A549 (cell line): ENCODE measurements around the gene CEP192. TPM values are rescaled to one million over a fixed set of nuclear protein-coding genes. Genes with fewer than 3 reads are reported as not detected.
"Not testable (repeated sequence)": the region's sequence is repeated elsewhere in the genome, so short reads cannot be mapped to it uniquely, and the experiment has no call there.

Experiments
- ATAC-seq, 2 experiments: fragments of 200-7000 bp in 1 of 2; fragments of >200 bp in 1 of 2; cut with Nextera tagmentation in 1 of 2; cut with Tn5 transposase in 1 of 2; 3 replicates each; pipeline versions ENCODE4 v1.8.0 to v1.9.1; 2018 to 2020; ENCODE audit warnings: mild to moderate bottlenecking in 1 of 2, moderate library complexity in 1 of 2
- CTCF ChIA-PET: fragments of 300-600 bp; sonication (Branson Sonifier 250); formaldehyde crosslinking; extraction: SDS; loops from one replicate; lab custom pipeline; 2021; ENCODE audit warnings: antibody characterized with exemption, inconsistent platforms; lab: Yijun Ruan, JAX
- POLR2A ChIA-PET: fragments of 350-600 bp; formaldehyde crosslinking; extraction: SDS; loops from one replicate; lab custom pipeline; 2021; ENCODE audit warnings: antibody characterized with exemption, inconsistent platforms; lab: Yijun Ruan, JAX
- DNase-seq, 2 experiments: peaks; one replicate each; pipeline versions ENCODE4 v3.0.0 to v3.0.0-alpha.2; 2011 to 2016; ENCODE audit warnings: low read depth in 1 of 2, low spot score in 1 of 2
- FAIRE-seq: peaks from 2 replicates; lab custom pipeline; 2011; peaks lifted over from hg19 to GRCh38; lab: Jason Lieb, UNC
- H3K27ac ChIP-seq, 2 experiments: fragments of >200 bp; sonication (Bioruptor Twin); formaldehyde crosslinking; 3 replicates each; pipeline ENCODE4 v1.5.1; 2016 to 2017
- H3K4me1 ChIP-seq: fragments of >200 bp; sonication (Bioruptor Twin); formaldehyde crosslinking; 3 replicates; pipeline ENCODE4 v1.6.1; 2016
- H3K4me2 ChIP-seq: fragments of >200 bp; sonication (Bioruptor Twin); formaldehyde crosslinking; 3 replicates; pipeline ENCODE4 v1.6.1; 2016
- H3K4me3 ChIP-seq: fragments of >200 bp; sonication (Bioruptor Twin); formaldehyde crosslinking; 3 replicates; pipeline ENCODE4 v1.5.1; 2016
- H3K9me3 ChIP-seq: fragments of >200 bp; sonication (Bioruptor Twin); formaldehyde crosslinking; 3 replicates; pipeline ENCODE4 v1.6.1; 2016
- CEBPB ChIP-seq, 2 experiments: fragments of >200 bp in 1 of 2; sonication (Bioruptor Twin) in 1 of 2; formaldehyde crosslinking in 1 of 2; IDR thresholded peaks; 2 replicates each; pipeline ENCODE4 v1.6.1; 2012 to 2016
- CHD4 ChIP-seq: fragments of 200-600 bp; sonication (generic); IDR thresholded peaks from 2 replicates; pipeline ENCODE4 v1.6.1; 2016; ENCODE audit warnings: antibody characterized with exemption, mild to moderate bottlenecking, borderline replicate concordance
- EHMT2 ChIP-seq: fragments of 200-600 bp; sonication (generic); IDR thresholded peaks from 2 replicates; pipeline ENCODE4 v1.6.1; 2016; ENCODE audit warnings: antibody characterized with exemption, low read depth, mild to moderate bottlenecking, moderate library complexity
- EP300 ChIP-seq, 2 experiments: fragments of >200 bp; sonication (Bioruptor Twin); formaldehyde crosslinking; IDR thresholded peaks; 2 replicates in 1 of 2; 3 replicates in 1 of 2; pipeline ENCODE4 v1.6.1; 2016 to 2017
- GATA3 ChIP-seq: IDR thresholded peaks from 2 replicates; pipeline ENCODE4 v1.6.1; 2012; ENCODE audit warnings: borderline replicate concordance
- HDAC2 ChIP-seq: fragments of 200-600 bp; sonication (generic); IDR thresholded peaks from 2 replicates; pipeline ENCODE4 v1.6.1; 2016
- HEYL ChIP-seq: fragments of 250-450 bp; sonication (Bioruptor Pico); IDR thresholded peaks from 2 replicates; pipeline ENCODE4 v1.8.0; 2021; ENCODE audit warnings: mild to moderate bottlenecking, moderate library complexity
- HOXB13 ChIP-seq: fragments of 250-450 bp; sonication (Bioruptor Pico); IDR thresholded peaks from 2 replicates; pipeline ENCODE4 v1.5.0; 2020; ENCODE audit warnings: low read depth, mild to moderate bottlenecking, moderate library complexity
- JUN ChIP-seq, 2 experiments: fragments of >200 bp; sonication (Bioruptor Twin); formaldehyde crosslinking; IDR thresholded peaks; 2 replicates in 1 of 2; 3 replicates in 1 of 2; pipeline ENCODE4 v1.6.1; 2016 to 2017
- KDM1A ChIP-seq: fragments of 200-600 bp; sonication (generic); IDR thresholded peaks from 2 replicates; pipeline ENCODE4 v1.6.1; 2016; ENCODE audit warnings: low read depth, mild to moderate bottlenecking
- KDM5A ChIP-seq: fragments of 200-600 bp; sonication (generic); IDR thresholded peaks from 2 replicates; pipeline ENCODE4 v1.6.1; 2016; ENCODE audit warnings: antibody characterized with exemption, mild to moderate bottlenecking
- MAFK ChIP-seq: fragments of 450-650 bp; IDR thresholded peaks from 2 replicates; pipeline ENCODE4 v1.6.1; 2014; ENCODE audit not compliant: partially characterized antibody
- NR3C1 ChIP-seq: fragments of >200 bp; sonication (Bioruptor Twin); formaldehyde crosslinking; IDR thresholded peaks from 3 replicates; pipeline ENCODE4 v1.6.1; 2017
- POLR2AphosphoS2 ChIP-seq: conservative IDR thresholded peaks from 2 replicates; pipeline ENCODE4 v1.6.1; 2012; ENCODE audit warnings: low read length, improper control_type of control experiment, inconsistent platforms
- RARB ChIP-seq: fragments of 250-450 bp; sonication (Bioruptor Pico); IDR thresholded peaks from 2 replicates; pipeline ENCODE4 v1.8.0; 2021; ENCODE audit warnings: mild to moderate bottlenecking, moderate library complexity
- RFX5 ChIP-seq: fragments of 450-650 bp; IDR thresholded peaks from 2 replicates; pipeline ENCODE4 v1.7.1; 2014; ENCODE audit warnings: antibody characterized with exemption, mild to moderate bottlenecking, moderate library complexity
- SMC3 ChIP-seq: fragments of >200 bp; sonication (Bioruptor Twin); formaldehyde crosslinking; IDR thresholded peaks from 3 replicates; pipeline ENCODE4 v1.6.1; 2018; ENCODE audit warnings: inconsistent platforms
- SREBF2 ChIP-seq: fragments of 450-650 bp; IDR thresholded peaks from 2 replicates; pipeline ENCODE4 v1.6.1; 2014; ENCODE audit warnings: mild to moderate bottlenecking, moderate library complexity
- ZC3H11A ChIP-seq: fragments of 450-650 bp; IDR thresholded peaks from 2 replicates; pipeline ENCODE4 v1.6.1; 2014; ENCODE audit warnings: antibody characterized with exemption, mild to moderate bottlenecking
- WGBS: methylation state at CpG from one replicate; pipeline ENCODE4 v1.1.6; 2017; ENCODE audit errors: missing lambda C conversion rate; 5-methylcytosine and 5-hydroxymethylcytosine counted together
- polyA plus RNA-seq, 4 experiments: library from polyadenylated mRNA; depleted of rRNA in 3 of 4; stranded (reverse); fragments of >200 nt; fragmentation: RNase III in 1 of 4; extraction: RNeasy Plus Mini Kit Qiagen cat#74134 plus additional on column Dnase treatment in 1 of 4; gene quantifications; 2 replicates in 3 of 4; 3 replicates in 1 of 4; pipeline ENCODE4 v1.2.3, GENCODE V29; 2011 to 2017
- TF ChIP-seq, protein P1 (sequence below): fragments of 200-600 bp; sonication (generic); IDR thresholded peaks from 2 replicates; pipeline ENCODE4 v1.6.1; 2016; ENCODE audit warnings: antibody characterized with exemption, mild to moderate bottlenecking, moderate library complexity
- TF ChIP-seq, protein P2 (sequence below): fragments of 150-350 bp; IDR thresholded peaks from 2 replicates; pipeline ENCODE4 v1.6.1; 2014; ENCODE audit warnings: low read depth, mild to moderate bottlenecking, low read length
- TF ChIP-seq, protein P3 (sequence below): fragments of 450-650 bp; IDR thresholded peaks from 2 replicates; pipeline ENCODE4 v1.6.1; 2014; ENCODE audit warnings: antibody characterized with exemption
- TF ChIP-seq, protein P4 (sequence below): fragments of 250-450 bp; sonication (Bioruptor Pico); IDR thresholded peaks from 2 replicates; pipeline ENCODE4 v1.5.0; 2020; ENCODE audit warnings: low read depth, mild to moderate bottlenecking, moderate library complexity
- TF ChIP-seq, protein P5 (sequence below): fragments of >200 bp; sonication (Bioruptor Twin); formaldehyde crosslinking; IDR thresholded peaks from 3 replicates; pipeline ENCODE4 v1.6.1; 2016
- TF ChIP-seq, protein P6 (sequence below): IDR thresholded peaks from 2 replicates; pipeline ENCODE4 v1.6.1; 2012

CEP192 gene
- polyA plus RNA-seq, 2 of the 4 experiments (the other 2 are of a cell fraction) = 8.9 to 21.1 TPM

DNA sequence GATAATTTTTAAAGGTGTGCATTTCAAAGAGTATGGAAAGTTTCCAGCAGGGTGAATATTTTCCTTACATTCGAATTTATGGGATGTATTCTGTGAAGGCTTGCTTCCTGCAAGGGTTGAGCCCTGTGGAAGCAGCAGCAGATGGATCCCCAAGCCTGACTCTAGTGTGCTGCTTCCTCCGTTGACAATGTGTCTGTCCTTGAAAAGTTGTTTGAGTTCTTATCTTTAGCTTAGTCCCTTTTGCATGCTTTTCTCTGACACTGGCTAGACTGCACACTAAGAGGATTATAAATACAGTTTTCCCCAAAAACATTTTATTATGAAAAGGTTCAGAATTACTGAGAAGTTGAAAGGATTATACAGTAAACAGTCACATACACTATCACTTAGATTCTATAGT is 86.3 kb downstream of the CEP192 start (continued):
- TF ChIP-seq, protein P1, sequence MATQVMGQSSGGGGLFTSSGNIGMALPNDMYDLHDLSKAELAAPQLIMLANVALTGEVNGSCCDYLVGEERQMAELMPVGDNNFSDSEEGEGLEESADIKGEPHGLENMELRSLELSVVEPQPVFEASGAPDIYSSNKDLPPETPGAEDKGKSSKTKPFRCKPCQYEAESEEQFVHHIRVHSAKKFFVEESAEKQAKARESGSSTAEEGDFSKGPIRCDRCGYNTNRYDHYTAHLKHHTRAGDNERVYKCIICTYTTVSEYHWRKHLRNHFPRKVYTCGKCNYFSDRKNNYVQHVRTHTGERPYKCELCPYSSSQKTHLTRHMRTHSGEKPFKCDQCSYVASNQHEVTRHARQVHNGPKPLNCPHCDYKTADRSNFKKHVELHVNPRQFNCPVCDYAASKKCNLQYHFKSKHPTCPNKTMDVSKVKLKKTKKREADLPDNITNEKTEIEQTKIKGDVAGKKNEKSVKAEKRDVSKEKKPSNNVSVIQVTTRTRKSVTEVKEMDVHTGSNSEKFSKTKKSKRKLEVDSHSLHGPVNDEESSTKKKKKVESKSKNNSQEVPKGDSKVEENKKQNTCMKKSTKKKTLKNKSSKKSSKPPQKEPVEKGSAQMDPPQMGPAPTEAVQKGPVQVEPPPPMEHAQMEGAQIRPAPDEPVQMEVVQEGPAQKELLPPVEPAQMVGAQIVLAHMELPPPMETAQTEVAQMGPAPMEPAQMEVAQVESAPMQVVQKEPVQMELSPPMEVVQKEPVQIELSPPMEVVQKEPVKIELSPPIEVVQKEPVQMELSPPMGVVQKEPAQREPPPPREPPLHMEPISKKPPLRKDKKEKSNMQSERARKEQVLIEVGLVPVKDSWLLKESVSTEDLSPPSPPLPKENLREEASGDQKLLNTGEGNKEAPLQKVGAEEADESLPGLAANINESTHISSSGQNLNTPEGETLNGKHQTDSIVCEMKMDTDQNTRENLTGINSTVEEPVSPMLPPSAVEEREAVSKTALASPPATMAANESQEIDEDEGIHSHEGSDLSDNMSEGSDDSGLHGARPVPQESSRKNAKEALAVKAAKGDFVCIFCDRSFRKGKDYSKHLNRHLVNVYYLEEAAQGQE = no peak
- TF ChIP-seq KDM5A = no peak
- no peak for TF ChIP-seq ZC3H11A
- no peak for TF ChIP-seq HDAC2
- TF ChIP-seq, protein P2, sequence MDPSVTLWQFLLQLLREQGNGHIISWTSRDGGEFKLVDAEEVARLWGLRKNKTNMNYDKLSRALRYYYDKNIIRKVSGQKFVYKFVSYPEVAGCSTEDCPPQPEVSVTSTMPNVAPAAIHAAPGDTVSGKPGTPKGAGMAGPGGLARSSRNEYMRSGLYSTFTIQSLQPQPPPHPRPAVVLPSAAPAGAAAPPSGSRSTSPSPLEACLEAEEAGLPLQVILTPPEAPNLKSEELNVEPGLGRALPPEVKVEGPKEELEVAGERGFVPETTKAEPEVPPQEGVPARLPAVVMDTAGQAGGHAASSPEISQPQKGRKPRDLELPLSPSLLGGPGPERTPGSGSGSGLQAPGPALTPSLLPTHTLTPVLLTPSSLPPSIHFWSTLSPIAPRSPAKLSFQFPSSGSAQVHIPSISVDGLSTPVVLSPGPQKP = no peak
- TF ChIP-seq JUN (IDR thresholded peaks at IDR 0.05) = no peak
- no peak for TF ChIP-seq RFX5
- no peak for TF ChIP-seq POLR2AphosphoS2

DNA sequence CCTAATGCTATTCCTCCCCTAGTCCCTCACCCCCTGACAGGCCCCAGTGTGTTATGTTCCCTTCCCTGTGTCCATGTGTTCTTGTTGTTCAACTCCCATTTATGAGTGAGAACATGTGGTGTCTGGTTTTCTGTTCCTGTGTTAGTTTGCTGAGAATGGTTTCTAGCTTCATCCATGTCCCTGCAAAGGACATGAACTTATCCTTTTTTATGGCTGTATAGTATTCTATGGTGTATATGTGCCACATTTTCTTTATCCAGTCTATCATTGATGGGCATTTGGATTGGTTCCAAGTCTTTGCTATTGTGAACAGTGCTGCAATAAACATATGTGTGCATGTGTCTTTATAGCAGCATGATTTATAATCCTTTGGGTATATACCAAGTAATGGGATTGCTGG is 86.9 kb downstream of the CEP192 start:
- CTCF ChIA-PET, H3K9me3 ChIP-seq, H3K4me1 ChIP-seq, DNase-seq, H3K4me3 ChIP-seq, H3K27ac ChIP-seq, H3K4me2 ChIP-seq, POLR2A ChIA-PET, ATAC-seq, FAIRE-seq: not testable (repeated sequence)

DNA sequence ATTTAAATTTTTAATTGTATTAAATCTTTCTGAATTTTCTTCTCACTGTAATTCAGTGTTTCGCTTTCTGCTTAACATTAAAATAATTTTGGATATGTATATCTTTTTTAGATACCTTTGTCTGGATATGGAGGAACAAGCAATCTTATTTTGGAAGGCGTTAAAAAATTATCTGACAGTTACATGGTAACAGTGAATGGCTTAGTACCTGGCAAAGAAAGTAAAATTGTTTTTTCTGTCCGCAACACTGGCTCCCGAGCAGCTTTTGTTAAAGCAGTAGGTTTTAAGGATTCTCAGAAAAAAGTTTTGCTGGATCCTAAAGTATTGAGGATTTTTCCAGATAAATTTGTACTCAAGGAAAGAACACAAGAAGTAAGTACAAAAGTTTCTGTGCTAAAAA is 95.7 kb downstream of the CEP192 start:
- ATAC-seq = no peak
- POLR2A ChIA-PET = no interaction called here

More for the DNA sequence above, 95.7 kb downstream of the CEP192 start:
- no peak for TF ChIP-seq HOXB13 (CRISPR knock-in tag)
- TF ChIP-seq, protein P2 = no peak
- no peak for TF ChIP-seq NR3C1
- TF ChIP-seq GATA3 = no peak
- no peak for TF ChIP-seq CEBPB (IDR thresholded peaks at IDR 0.05)
- TF ChIP-seq, protein P3, sequence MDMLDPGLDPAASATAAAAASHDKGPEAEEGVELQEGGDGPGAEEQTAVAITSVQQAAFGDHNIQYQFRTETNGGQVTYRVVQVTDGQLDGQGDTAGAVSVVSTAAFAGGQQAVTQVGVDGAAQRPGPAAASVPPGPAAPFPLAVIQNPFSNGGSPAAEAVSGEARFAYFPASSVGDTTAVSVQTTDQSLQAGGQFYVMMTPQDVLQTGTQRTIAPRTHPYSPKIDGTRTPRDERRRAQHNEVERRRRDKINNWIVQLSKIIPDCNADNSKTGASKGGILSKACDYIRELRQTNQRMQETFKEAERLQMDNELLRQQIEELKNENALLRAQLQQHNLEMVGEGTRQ = no peak
- no peak for TF ChIP-seq HEYL (CRISPR knock-in tag)
- TF ChIP-seq EHMT2 = no peak
- no peak for TF ChIP-seq EP300 (IDR thresholded peaks at IDR 0.05)
- TF ChIP-seq CHD4 = no peak
- TF ChIP-seq KDM1A = no peak
- TF ChIP-seq, protein P4, sequence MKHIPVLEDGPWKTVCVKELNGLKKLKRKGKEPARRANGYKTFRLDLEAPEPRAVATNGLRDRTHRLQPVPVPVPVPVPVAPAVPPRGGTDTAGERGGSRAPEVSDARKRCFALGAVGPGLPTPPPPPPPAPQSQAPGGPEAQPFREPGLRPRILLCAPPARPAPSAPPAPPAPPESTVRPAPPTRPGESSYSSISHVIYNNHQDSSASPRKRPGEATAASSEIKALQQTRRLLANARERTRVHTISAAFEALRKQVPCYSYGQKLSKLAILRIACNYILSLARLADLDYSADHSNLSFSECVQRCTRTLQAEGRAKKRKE (CRISPR knock-in tag) = no peak
- no peak for TF ChIP-seq MAFK
- no peak for TF ChIP-seq SMC3
- TF ChIP-seq, protein P5, sequence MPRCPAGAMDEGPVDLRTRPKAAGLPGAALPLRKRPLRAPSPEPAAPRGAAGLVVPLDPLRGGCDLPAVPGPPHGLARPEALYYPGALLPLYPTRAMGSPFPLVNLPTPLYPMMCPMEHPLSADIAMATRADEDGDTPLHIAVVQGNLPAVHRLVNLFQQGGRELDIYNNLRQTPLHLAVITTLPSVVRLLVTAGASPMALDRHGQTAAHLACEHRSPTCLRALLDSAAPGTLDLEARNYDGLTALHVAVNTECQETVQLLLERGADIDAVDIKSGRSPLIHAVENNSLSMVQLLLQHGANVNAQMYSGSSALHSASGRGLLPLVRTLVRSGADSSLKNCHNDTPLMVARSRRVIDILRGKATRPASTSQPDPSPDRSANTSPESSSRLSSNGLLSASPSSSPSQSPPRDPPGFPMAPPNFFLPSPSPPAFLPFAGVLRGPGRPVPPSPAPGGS = no peak
- TF ChIP-seq HDAC2 = no peak
- TF ChIP-seq KDM5A = no peak
- TF ChIP-seq SREBF2 = no peak
- TF ChIP-seq, protein P6, sequence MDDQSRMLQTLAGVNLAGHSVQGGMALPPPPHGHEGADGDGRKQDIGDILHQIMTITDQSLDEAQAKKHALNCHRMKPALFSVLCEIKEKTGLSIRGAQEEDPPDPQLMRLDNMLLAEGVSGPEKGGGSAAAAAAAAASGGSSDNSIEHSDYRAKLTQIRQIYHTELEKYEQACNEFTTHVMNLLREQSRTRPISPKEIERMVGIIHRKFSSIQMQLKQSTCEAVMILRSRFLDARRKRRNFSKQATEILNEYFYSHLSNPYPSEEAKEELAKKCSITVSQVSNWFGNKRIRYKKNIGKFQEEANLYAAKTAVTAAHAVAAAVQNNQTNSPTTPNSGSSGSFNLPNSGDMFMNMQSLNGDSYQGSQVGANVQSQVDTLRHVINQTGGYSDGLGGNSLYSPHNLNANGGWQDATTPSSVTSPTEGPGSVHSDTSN = no peak
- no peak for TF ChIP-seq RARB (CRISPR knock-in tag)
- Histone ChIP-seq H3K4me2 (no peak overlapping the region), H3K27ac (no peak overlapping the region), H3K9me3 (no peaks in the 10 kb centered on the region), H3K4me1 (no peaks in the 10 kb centered on the region), H3K4me3 (no peak overlapping the region)
- DNase-seq = no peak
- WGBS = 95% methylated on average over 4 of the region's 4 CpGs
- CTCF ChIA-PET = no interaction called here
- no peak for FAIRE-seq
